ENCODE data around the gene PTPRK. TPM values are rescaled to one million over a fixed set of nuclear protein-coding genes. Genes with fewer than 3 reads are reported as not detected.

PTPRK gene
- total RNA-seq, 5 donors from 2014 or later (not counting 1 experiment from before 2014, with no cell fraction given) = 2.1 to 11.1 (median 7.3) TPM

DNA sequence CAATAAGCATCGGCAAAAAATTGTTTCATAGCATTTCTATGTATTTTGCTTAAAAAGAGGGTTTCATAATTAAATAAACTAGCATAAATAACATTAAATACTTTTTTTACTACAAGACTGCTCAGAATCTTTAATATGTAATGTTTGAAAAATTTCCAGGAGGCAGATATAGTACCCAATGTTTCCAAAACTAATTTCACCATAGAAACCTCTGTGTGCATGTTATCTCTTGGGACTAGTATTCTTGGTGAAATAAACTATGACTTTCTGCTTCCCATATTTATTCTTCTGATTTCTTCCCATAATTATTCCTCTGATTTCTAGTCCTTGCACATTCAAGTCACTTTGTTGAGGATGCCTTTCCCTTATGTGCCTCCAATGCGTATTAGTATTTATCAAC lies 94.5 kb downstream of the PTPRK start:
- ChIA-PET CTCF (no interaction called here), POLR2A (no interaction called here)
- no peak overlapping the region for H3K27ac Mint-ChIP-seq
- H3K27me3 ChIP-seq (replicated peaks in 1 of 2; ENCODE audit: control insufficient read depth in 2 of 2, extremely low read depth in 1 of 2, insufficient read depth in 2 of 2, low read length in 1 of 2) = no peaks in the 10 kb centered on the region
- no peaks in the 10 kb centered on the region for H3K27me3 Mint-ChIP-seq
- H3K9me3 ChIP-seq = no peaks in the 10 kb centered on the region
- H3K4me3 Mint-ChIP-seq = no peak overlapping the region
- no peaks in the 10 kb centered on the region for H3K36me3 ChIP-seq (ENCODE audit: control insufficient read depth in 2 of 2, extremely low read depth in 1 of 2, insufficient read depth in 1 of 2, low read length in 1 of 2)
- H3K27ac ChIP-seq (ENCODE audit: low read length) = no peak overlapping the region
- no peak for ATAC-seq (replicated peaks in 1 of 4)
- no peak for DNase-seq
- no peaks in the 10 kb centered on the region for H3K4me1 ChIP-seq (ENCODE audit: control insufficient read depth in 1 of 2, extremely low read depth in 1 of 2, insufficient read depth in 2 of 2, low read length in 2 of 2)
- H3K4me1 Mint-ChIP-seq = no peaks in the 10 kb centered on the region
- H3K9me3 Mint-ChIP-seq = no peaks in the 10 kb centered on the region
- H3K36me3 Mint-ChIP-seq = no peaks in the 10 kb centered on the region
- H3K4me3 ChIP-seq (ENCODE audit: control insufficient read depth in 1 of 2, extremely low read depth in 1 of 2, low read length in 1 of 2) = no peak overlapping the region
- WGBS (ENCODE audit: insufficient coverage) = 100% methylated on average over 1 of the region's 2 CpGs

DNA sequence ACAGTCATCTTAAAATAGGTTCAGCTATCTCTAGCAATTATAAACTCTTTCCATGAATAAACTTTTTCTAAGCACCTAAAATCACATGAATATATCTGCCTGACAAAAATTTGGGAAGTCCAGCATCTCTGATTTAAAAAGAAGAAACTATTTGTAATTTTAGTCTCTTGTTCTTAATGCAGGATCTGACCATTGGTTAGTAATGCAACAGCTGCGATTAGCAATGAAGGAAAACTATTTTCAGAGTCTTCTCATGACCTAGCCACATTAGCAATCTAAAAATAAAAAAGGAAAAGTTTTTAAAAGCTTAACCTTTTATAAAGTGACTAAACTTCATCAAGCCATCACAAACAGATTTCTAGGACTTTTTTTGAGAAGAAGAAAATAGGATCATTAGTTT lies 97.5 kb downstream of the PTPRK start:
- WGBS (ENCODE audit: insufficient coverage) = no CpG with 5 or more reads among the region's 1 CpG
- H3K4me1 Mint-ChIP-seq = no peaks in the 10 kb centered on the region
- H3K27ac Mint-ChIP-seq = no peak overlapping the region
- H3K4me3 ChIP-seq (ENCODE audit: control insufficient read depth in 1 of 2, extremely low read depth in 1 of 2, low read length in 1 of 2) = no peak overlapping the region
- no peaks in the 10 kb centered on the region for H3K27me3 Mint-ChIP-seq
- DNase-seq (no peak), ATAC-seq (replicated peaks in 1 of 4) (no peak)
- no peak overlapping the region for H3K4me3 Mint-ChIP-seq
- no peaks in the 10 kb centered on the region for H3K36me3 ChIP-seq (ENCODE audit: control insufficient read depth in 2 of 2, extremely low read depth in 1 of 2, insufficient read depth in 1 of 2, low read length in 1 of 2)
- ChIA-PET POLR2A (interaction anchor here in 1 of 2 donors (0.9 kb wide), 1 partner anchor 48 kb away, joined by 3 read pairs; no protein-coding TSS in a partner anchor), CTCF (interaction anchor here in 1 of 2 donors (0.6 kb wide), 1 partner anchor 1348 kb away, joined by 3 read pairs; no protein-coding TSS in a partner anchor)
- no peaks in the 10 kb centered on the region for H3K36me3 Mint-ChIP-seq
- H3K9me3 ChIP-seq = no peaks in the 10 kb centered on the region
- no peaks in the 10 kb centered on the region for H3K27me3 ChIP-seq (replicated peaks in 1 of 2; ENCODE audit: control insufficient read depth in 2 of 2, extremely low read depth in 1 of 2, insufficient read depth in 2 of 2, low read length in 1 of 2)
- H3K9me3 Mint-ChIP-seq = peaks cover 0 to 6% (median 2%) of the 10 kb centered on the region in 3 donors
- no peak overlapping the region for H3K27ac ChIP-seq (ENCODE audit: low read length)
- H3K4me1 ChIP-seq (ENCODE audit: control insufficient read depth in 1 of 2, extremely low read depth in 1 of 2, insufficient read depth in 2 of 2, low read length in 2 of 2) = no peaks in the 10 kb centered on the region

DNA sequence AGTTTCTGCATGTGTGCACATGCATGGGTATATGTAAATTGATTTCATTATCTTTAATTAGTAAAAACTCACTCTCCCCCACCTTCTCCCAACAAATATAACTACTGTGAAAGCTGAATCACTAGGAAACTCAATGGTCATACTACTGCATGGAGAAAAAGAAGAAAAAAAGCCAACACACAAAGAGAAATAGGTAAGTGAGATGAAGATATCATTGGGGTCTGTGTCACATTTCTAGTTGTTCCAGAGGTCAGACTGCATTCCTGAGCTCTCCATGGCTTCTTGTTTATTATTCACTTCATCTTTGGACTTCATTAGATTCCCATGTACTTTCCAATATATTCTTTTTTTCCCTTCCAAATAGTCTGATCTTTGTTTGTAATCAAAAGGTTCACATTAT lies 98.2 kb downstream of the PTPRK start:
- Histone ChIP-seq H3K27me3 (replicated peaks in 1 of 2; ENCODE audit: control insufficient read depth in 2 of 2, extremely low read depth in 1 of 2, insufficient read depth in 2 of 2, low read length in 1 of 2) (no peaks in the 10 kb centered on the region), H3K4me3 (ENCODE audit: control insufficient read depth in 1 of 2, extremely low read depth in 1 of 2, low read length in 1 of 2) (no peak overlapping the region), H3K27ac (ENCODE audit: low read length) (no peak overlapping the region), H3K36me3 (ENCODE audit: control insufficient read depth in 2 of 2, extremely low read depth in 1 of 2, insufficient read depth in 1 of 2, low read length in 1 of 2) (no peaks in the 10 kb centered on the region), H3K4me1 (ENCODE audit: control insufficient read depth in 1 of 2, extremely low read depth in 1 of 2, insufficient read depth in 2 of 2, low read length in 2 of 2) (no peaks in the 10 kb centered on the region), H3K9me3 (no peaks in the 10 kb centered on the region)
- DNase-seq = no peak
- H3K4me3 Mint-ChIP-seq = no peak overlapping the region
- H3K27me3 Mint-ChIP-seq = no peaks in the 10 kb centered on the region
- H3K9me3 Mint-ChIP-seq = peaks cover 0 to 9% (median 2%) of the 10 kb centered on the region in 3 donors
- H3K36me3 Mint-ChIP-seq = no peaks in the 10 kb centered on the region
- no peak for ATAC-seq (replicated peaks in 1 of 4)
- H3K27ac Mint-ChIP-seq = no peak overlapping the region
- CTCF ChIA-PET = no interaction called here
- POLR2A ChIA-PET = interaction anchor here in 1 of 2 donors (0.9 kb wide), 1 partner anchor 47 kb away, joined by 3 read pairs; no protein-coding TSS in a partner anchor
- H3K4me1 Mint-ChIP-seq = no peaks in the 10 kb centered on the region

DNA sequence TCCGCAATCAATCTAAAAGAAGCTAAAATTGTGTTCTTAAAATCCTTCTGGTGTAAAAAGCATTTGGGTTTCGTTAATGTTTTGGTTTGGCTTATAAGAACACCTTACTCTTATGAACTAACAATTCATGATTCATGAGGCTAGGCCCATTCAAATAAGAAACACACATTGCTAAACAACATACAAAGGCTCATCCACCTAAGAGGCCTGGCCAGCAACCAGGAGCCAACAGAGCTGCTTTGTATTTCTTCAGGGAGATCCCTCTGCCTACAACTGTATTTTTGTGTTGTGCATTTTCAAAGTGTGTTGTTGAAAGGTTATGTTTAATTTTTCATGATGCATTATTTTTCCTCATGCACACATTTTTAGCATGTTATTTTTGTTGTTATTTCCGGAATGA lies 98.6 kb downstream of the PTPRK start:
- CTCF ChIA-PET = no interaction called here
- Mint-ChIP-seq H3K36me3 (no peaks in the 10 kb centered on the region), H3K9me3 (peaks cover 0 to 9% (median 2%) of the 10 kb centered on the region in 3 donors), H3K27me3 (no peaks in the 10 kb centered on the region), H3K4me1 (no peaks in the 10 kb centered on the region), H3K27ac (no peak overlapping the region), H3K4me3 (no peak overlapping the region)
- no peaks in the 10 kb centered on the region for H3K27me3 ChIP-seq (replicated peaks in 1 of 2; ENCODE audit: control insufficient read depth in 2 of 2, extremely low read depth in 1 of 2, insufficient read depth in 2 of 2, low read length in 1 of 2)
- WGBS (ENCODE audit: insufficient coverage) = no CpG with 5 or more reads among the region's 3 CpGs
- ATAC-seq (replicated peaks in 1 of 4) (no peak), DNase-seq (no peak)
- H3K27ac ChIP-seq (ENCODE audit: low read length) = no peak overlapping the region
- no peaks in the 10 kb centered on the region for H3K4me1 ChIP-seq (ENCODE audit: control insufficient read depth in 1 of 2, extremely low read depth in 1 of 2, insufficient read depth in 2 of 2, low read length in 2 of 2)
- POLR2A ChIA-PET = no interaction called here
- no peaks in the 10 kb centered on the region for H3K36me3 ChIP-seq (ENCODE audit: control insufficient read depth in 2 of 2, extremely low read depth in 1 of 2, insufficient read depth in 1 of 2, low read length in 1 of 2)
- no peaks in the 10 kb centered on the region for H3K9me3 ChIP-seq
- H3K4me3 ChIP-seq (ENCODE audit: control insufficient read depth in 1 of 2, extremely low read depth in 1 of 2, low read length in 1 of 2) = no peak overlapping the region

DNA sequence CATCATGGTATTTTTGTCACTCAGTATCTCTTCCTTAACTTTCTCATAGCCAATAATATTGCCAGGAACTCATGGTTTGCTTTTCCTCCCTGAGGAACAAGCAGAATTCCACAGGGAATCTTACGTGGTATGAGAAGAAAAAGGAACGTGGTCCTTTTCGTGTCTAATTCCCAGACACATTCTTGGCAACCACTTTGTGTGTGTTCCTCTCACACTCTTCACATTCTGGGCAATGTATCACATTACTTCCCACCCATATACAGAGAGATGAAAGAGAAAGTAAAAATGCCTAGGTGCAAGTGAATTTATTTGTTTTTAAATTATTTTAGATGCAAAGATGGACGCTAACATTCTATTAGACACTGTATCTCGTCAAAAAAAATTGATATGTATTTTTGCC lies 102.7 kb downstream of the PTPRK start:
- no peak overlapping the region for H3K4me3 Mint-ChIP-seq
- peaks cover 0 to 9% (median 2%) of the 10 kb centered on the region in 3 donors for H3K9me3 Mint-ChIP-seq
- DNase-seq (no peak), ATAC-seq (replicated peaks in 1 of 4) (no peak)
- no peak overlapping the region for H3K27ac Mint-ChIP-seq
- H3K27me3 Mint-ChIP-seq = no peaks in the 10 kb centered on the region
- POLR2A ChIA-PET = no interaction called here
- Histone ChIP-seq H3K27me3 (replicated peaks in 1 of 2; ENCODE audit: control insufficient read depth in 2 of 2, extremely low read depth in 1 of 2, insufficient read depth in 2 of 2, low read length in 1 of 2) (no peaks in the 10 kb centered on the region), H3K4me1 (ENCODE audit: control insufficient read depth in 1 of 2, extremely low read depth in 1 of 2, insufficient read depth in 2 of 2, low read length in 2 of 2) (no peaks in the 10 kb centered on the region), H3K36me3 (ENCODE audit: control insufficient read depth in 2 of 2, extremely low read depth in 1 of 2, insufficient read depth in 1 of 2, low read length in 1 of 2) (no peaks in the 10 kb centered on the region), H3K9me3 (no peaks in the 10 kb centered on the region), H3K4me3 (ENCODE audit: control insufficient read depth in 1 of 2, extremely low read depth in 1 of 2, low read length in 1 of 2) (no peak overlapping the region), H3K27ac (ENCODE audit: low read length) (no peak overlapping the region)
- no peaks in the 10 kb centered on the region for H3K4me1 Mint-ChIP-seq
- CTCF ChIA-PET = no interaction called here
- no peaks in the 10 kb centered on the region for H3K36me3 Mint-ChIP-seq
- WGBS (ENCODE audit: insufficient coverage) = no CpG with 5 or more reads among the region's 5 CpGs

DNA sequence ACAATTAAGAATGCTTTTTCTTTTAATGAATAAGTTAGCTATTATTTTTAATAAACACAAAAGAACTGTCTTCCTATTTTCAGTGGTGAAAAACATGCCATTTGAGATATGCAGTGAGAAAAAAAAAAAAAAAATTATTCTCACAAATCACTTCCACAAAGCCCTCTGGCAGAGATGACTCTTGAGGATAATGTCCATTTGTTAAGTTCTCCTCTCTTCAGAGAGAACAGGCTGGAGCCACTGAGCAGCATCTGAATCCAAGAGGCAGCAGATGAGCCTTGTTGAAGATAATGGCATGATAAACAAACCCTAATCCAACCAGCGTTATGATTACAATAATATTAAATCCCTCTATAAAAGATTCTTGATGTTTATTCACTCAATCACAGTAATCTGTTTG lies 105.0 kb downstream of the PTPRK start:
- H3K9me3 Mint-ChIP-seq = peaks cover 0 to 9% (median 2%) of the 10 kb centered on the region in 3 donors
- H3K27ac Mint-ChIP-seq = no peak overlapping the region
- no peaks in the 10 kb centered on the region for H3K36me3 ChIP-seq (ENCODE audit: control insufficient read depth in 2 of 2, extremely low read depth in 1 of 2, insufficient read depth in 1 of 2, low read length in 1 of 2)
- no peaks in the 10 kb centered on the region for H3K27me3 ChIP-seq (replicated peaks in 1 of 2; ENCODE audit: control insufficient read depth in 2 of 2, extremely low read depth in 1 of 2, insufficient read depth in 2 of 2, low read length in 1 of 2)
- ChIA-PET POLR2A (no interaction called here), CTCF (interaction anchor here (0.6 to 0.7 kb wide), 3 partner anchors 109 to 275 kb away, joined by 3 to 7 read pairs (median 3); no protein-coding TSS in a partner anchor)
- no peaks in the 10 kb centered on the region for H3K4me1 ChIP-seq (ENCODE audit: control insufficient read depth in 1 of 2, extremely low read depth in 1 of 2, insufficient read depth in 2 of 2, low read length in 2 of 2)
- H3K27ac ChIP-seq (ENCODE audit: low read length) = no peak overlapping the region
- H3K9me3 ChIP-seq = no peaks in the 10 kb centered on the region
- H3K4me3 ChIP-seq (ENCODE audit: control insufficient read depth in 1 of 2, extremely low read depth in 1 of 2, low read length in 1 of 2) = no peak overlapping the region
- WGBS (ENCODE audit: insufficient coverage) = no CpG with 5 or more reads among the region's 1 CpG
- ATAC-seq (replicated peaks in 1 of 4) (no peak), DNase-seq (no peak)
- no peaks in the 10 kb centered on the region for H3K36me3 Mint-ChIP-seq
- no peak overlapping the region for H3K4me3 Mint-ChIP-seq
- no peaks in the 10 kb centered on the region for H3K27me3 Mint-ChIP-seq
- no peaks in the 10 kb centered on the region for H3K4me1 Mint-ChIP-seq

DNA sequence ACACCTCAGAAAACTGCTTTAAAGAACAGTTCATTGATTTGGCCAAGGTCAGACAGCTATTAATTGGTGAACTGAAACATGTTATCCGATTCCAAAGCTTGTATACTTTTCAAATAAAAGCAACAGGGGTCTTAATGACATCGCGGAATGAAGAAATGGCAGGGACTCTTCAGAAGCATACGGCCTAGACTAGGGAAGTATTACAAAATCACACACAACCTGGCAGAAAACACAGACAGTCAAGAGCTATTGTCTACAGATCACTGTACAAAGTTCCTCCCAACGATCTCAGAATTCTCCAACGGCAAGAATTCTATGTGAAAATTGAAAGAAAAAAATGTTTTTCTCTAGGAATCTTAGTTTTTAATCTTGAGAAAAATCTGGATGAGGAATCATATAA lies 105.5 kb downstream of the PTPRK start:
- Histone ChIP-seq H3K4me1 (ENCODE audit: control insufficient read depth in 1 of 2, extremely low read depth in 1 of 2, insufficient read depth in 2 of 2, low read length in 2 of 2) (no peaks in the 10 kb centered on the region), H3K27me3 (replicated peaks in 1 of 2; ENCODE audit: control insufficient read depth in 2 of 2, extremely low read depth in 1 of 2, insufficient read depth in 2 of 2, low read length in 1 of 2) (no peaks in the 10 kb centered on the region), H3K36me3 (ENCODE audit: control insufficient read depth in 2 of 2, extremely low read depth in 1 of 2, insufficient read depth in 1 of 2, low read length in 1 of 2) (no peaks in the 10 kb centered on the region), H3K9me3 (no peaks in the 10 kb centered on the region), H3K27ac (ENCODE audit: low read length) (no peak overlapping the region), H3K4me3 (ENCODE audit: control insufficient read depth in 1 of 2, extremely low read depth in 1 of 2, low read length in 1 of 2) (no peak overlapping the region)
- 67% methylated on average over 1 of the region's 6 CpGs for WGBS (ENCODE audit: insufficient coverage)
- ChIA-PET POLR2A (no interaction called here), CTCF (interaction anchor here (0.6 to 0.7 kb wide), 3 partner anchors 108 to 276 kb away, joined by 3 to 7 read pairs (median 3); no protein-coding TSS in a partner anchor)
- DNase-seq (no peak), ATAC-seq (replicated peaks in 1 of 4) (no peak)
- peaks cover 0 to 9% (median 2%) of the 10 kb centered on the region in 3 donors for H3K9me3 Mint-ChIP-seq
- H3K27me3 Mint-ChIP-seq = no peaks in the 10 kb centered on the region
- H3K4me1 Mint-ChIP-seq = no peaks in the 10 kb centered on the region
- H3K36me3 Mint-ChIP-seq = no peaks in the 10 kb centered on the region
- no peak overlapping the region for H3K4me3 Mint-ChIP-seq
- no peak overlapping the region for H3K27ac Mint-ChIP-seq
